Measurements from ENCODE around the gene IPO9. TPM values are rescaled to one million over a fixed set of nuclear protein-coding genes. Genes with fewer than 3 reads are reported as not detected.

IPO9 gene
- total and polyA plus RNA-seq, 2 experiments from 2014 or later = 47.6 to 87.4 TPM

DNA sequence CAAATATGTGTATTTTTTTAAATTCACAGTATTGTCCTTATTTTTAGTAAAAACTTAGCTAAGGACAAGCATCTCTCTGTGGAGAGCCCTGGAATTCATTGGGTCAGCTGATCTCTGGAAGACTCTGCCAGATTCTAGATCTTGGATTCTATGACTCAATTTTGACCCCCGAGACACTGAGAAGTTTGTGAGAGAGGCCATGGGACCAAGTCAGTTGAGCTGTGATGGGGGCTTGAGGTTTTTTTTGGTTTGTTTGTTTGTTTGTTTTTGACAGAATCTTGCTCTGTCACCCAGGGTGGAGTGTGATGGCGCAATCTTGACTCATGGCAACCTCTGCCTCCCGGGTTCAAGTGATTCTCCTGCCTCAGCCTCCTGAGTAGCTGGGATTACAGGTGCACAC lies 73.2 kb downstream of the IPO9 start:
- no peak overlapping the region for H3K27ac Mint-ChIP-seq
- no peaks in the 10 kb centered on the region for H3K27me3 ChIP-seq (ENCODE audit: insufficient read depth)
- H3K36me3 ChIP-seq (ENCODE audit: insufficient read depth) = no peaks in the 10 kb centered on the region
- DNase-seq (ENCODE audit: low spot score) (no peak), ATAC-seq (no peak)
- no peaks in the 10 kb centered on the region for H4K20me1 ChIP-seq (replicated peaks; ENCODE audit: insufficient read depth)
- 0 out of 2 replicates have a peak, but pooled peaks cover 7% of the 10 kb centered on the region for H3K9me2 ChIP-seq (ENCODE audit: insufficient read depth)
- peaks cover 4% of the 10 kb centered on the region; the same call in 1 of the 3 replicates for H3K4me1 Mint-ChIP-seq
- H3K27me3 Mint-ChIP-seq (ENCODE audit: insufficient read depth, low read depth, poor library complexity) = peaks cover 12% of the 10 kb centered on the region
- H2AFZ ChIP-seq = no peak overlapping the region
- H3K4me1 ChIP-seq (ENCODE audit: insufficient read depth) = no peaks in the 10 kb centered on the region
- H3K79me2 ChIP-seq (replicated peaks; ENCODE audit: insufficient read depth) = no peaks in the 10 kb centered on the region
- TF ChIP-seq ETS1 (IDR thresholded peaks at IDR 0.05) (no peak), ZNF114 (CRISPR knock-in tag; IDR thresholded peaks at IDR 0.05) (no peak), EZH2phosphoT487 (IDR thresholded peaks at IDR 0.05; ENCODE audit: unreplicated experiment) (no peak), CREB1 (CRISPR knock-in tag; IDR thresholded peaks at IDR 0.05; ENCODE audit: low read depth) (no peak), ZNF331 (CRISPR knock-in tag; IDR thresholded peaks at IDR 0.05; ENCODE audit: low read depth) (no peak), NANOG (IDR thresholded peaks at IDR 0.05; ENCODE audit: borderline replicate concordance) (no peak), JUNB (IDR thresholded peaks at IDR 0.05; ENCODE audit: unreplicated experiment) (no peak), POLR2AphosphoS5 (IDR thresholded peaks at IDR 0.05; ENCODE audit: low read depth) (no peak), CTCF (conservative IDR thresholded peaks at IDR 0.05; ENCODE audit: low read depth in 2 of 2) (no peak), EZH2 (IDR thresholded peaks at IDR 0.05; ENCODE audit: low read depth, unreplicated experiment) (no peak), STAT1 (IDR thresholded peaks at IDR 0.05; ENCODE audit: unreplicated experiment) (no peak)
- TF ChIP-seq, protein P1, sequence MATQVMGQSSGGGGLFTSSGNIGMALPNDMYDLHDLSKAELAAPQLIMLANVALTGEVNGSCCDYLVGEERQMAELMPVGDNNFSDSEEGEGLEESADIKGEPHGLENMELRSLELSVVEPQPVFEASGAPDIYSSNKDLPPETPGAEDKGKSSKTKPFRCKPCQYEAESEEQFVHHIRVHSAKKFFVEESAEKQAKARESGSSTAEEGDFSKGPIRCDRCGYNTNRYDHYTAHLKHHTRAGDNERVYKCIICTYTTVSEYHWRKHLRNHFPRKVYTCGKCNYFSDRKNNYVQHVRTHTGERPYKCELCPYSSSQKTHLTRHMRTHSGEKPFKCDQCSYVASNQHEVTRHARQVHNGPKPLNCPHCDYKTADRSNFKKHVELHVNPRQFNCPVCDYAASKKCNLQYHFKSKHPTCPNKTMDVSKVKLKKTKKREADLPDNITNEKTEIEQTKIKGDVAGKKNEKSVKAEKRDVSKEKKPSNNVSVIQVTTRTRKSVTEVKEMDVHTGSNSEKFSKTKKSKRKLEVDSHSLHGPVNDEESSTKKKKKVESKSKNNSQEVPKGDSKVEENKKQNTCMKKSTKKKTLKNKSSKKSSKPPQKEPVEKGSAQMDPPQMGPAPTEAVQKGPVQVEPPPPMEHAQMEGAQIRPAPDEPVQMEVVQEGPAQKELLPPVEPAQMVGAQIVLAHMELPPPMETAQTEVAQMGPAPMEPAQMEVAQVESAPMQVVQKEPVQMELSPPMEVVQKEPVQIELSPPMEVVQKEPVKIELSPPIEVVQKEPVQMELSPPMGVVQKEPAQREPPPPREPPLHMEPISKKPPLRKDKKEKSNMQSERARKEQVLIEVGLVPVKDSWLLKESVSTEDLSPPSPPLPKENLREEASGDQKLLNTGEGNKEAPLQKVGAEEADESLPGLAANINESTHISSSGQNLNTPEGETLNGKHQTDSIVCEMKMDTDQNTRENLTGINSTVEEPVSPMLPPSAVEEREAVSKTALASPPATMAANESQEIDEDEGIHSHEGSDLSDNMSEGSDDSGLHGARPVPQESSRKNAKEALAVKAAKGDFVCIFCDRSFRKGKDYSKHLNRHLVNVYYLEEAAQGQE (IDR thresholded peaks at IDR 0.05; ENCODE audit: unreplicated experiment) = no peak
- TF ChIP-seq, protein P2, sequence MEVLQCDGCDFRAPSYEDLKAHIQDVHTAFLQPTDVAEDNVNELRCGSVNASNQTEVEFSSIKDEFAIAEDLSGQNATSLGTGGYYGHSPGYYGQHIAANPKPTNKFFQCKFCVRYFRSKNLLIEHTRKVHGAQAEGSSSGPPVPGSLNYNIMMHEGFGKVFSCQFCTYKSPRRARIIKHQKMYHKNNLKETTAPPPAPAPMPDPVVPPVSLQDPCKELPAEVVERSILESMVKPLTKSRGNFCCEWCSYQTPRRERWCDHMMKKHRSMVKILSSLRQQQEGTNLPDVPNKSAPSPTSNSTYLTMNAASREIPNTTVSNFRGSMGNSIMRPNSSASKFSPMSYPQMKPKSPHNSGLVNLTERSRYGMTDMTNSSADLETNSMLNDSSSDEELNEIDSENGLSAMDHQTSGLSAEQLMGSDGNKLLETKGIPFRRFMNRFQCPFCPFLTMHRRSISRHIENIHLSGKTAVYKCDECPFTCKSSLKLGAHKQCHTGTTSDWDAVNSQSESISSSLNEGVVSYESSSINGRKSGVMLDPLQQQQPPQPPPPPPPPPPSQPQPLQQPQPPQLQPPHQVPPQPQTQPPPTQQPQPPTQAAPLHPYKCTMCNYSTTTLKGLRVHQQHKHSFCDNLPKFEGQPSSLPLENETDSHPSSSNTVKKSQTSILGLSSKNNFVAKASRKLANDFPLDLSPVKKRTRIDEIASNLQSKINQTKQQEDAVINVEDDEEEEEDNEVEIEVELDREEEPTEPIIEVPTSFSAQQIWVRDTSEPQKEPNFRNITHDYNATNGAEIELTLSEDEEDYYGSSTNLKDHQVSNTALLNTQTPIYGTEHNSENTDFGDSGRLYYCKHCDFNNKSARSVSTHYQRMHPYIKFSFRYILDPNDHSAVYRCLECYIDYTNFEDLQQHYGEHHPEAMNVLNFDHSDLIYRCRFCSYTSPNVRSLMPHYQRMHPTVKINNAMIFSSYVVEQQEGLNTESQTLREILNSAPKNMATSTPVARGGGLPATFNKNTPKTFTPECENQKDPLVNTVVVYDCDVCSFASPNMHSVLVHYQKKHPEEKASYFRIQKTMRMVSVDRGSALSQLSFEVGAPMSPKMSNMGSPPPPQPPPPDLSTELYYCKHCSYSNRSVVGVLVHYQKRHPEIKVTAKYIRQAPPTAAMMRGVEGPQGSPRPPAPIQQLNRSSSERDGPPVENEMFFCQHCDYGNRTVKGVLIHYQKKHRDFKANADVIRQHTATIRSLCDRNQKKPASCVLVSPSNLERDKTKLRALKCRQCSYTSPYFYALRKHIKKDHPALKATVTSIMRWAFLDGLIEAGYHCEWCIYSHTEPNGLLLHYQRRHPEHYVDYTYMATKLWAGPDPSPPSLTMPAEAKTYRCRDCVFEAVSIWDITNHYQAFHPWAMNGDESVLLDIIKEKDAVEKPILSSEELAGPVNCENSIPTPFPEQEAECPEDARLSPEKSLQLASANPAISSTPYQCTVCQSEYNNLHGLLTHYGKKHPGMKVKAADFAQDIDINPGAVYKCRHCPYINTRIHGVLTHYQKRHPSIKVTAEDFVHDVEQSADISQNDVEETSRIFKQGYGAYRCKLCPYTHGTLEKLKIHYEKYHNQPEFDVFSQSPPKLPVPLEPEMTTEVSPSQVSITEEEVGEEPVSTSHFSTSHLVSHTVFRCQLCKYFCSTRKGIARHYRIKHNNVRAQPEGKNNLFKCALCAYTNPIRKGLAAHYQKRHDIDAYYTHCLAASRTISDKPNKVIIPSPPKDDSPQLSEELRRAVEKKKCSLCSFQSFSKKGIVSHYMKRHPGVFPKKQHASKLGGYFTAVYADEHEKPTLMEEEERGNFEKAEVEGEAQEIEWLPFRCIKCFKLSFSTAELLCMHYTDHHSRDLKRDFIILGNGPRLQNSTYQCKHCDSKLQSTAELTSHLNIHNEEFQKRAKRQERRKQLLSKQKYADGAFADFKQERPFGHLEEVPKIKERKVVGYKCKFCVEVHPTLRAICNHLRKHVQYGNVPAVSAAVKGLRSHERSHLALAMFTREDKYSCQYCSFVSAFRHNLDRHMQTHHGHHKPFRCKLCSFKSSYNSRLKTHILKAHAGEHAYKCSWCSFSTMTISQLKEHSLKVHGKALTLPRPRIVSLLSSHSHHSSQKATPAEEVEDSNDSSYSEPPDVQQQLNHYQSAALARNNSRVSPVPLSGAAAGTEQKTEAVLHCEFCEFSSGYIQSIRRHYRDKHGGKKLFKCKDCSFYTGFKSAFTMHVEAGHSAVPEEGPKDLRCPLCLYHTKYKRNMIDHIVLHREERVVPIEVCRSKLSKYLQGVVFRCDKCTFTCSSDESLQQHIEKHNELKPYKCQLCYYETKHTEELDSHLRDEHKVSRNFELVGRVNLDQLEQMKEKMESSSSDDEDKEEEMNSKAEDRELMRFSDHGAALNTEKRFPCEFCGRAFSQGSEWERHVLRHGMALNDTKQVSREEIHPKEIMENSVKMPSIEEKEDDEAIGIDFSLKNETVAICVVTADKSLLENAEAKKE (CRISPR knock-in tag; IDR thresholded peaks at IDR 0.05) = no peak
- no peaks in the 10 kb centered on the region for H3K9me3 Mint-ChIP-seq
- no peak overlapping the region for H3K4me3 Mint-ChIP-seq
- no peaks in the 10 kb centered on the region for H3F3A ChIP-seq (replicated peaks; ENCODE audit: low read depth)
- no peak overlapping the region for H3K4me2 ChIP-seq
- H3K36me3 Mint-ChIP-seq (ENCODE audit: low read depth) = no peaks in the 10 kb centered on the region; the same call in 2 of the 3 replicates
- no peak overlapping the region for H3K4me3 ChIP-seq
- no peak overlapping the region for H3K27ac ChIP-seq (ENCODE audit: low read depth)

Measured in GM23338 (cell line).